GM23338 (cell line): Measurements from ENCODE around the gene UNC93A. TPM values are rescaled to one million over a fixed set of nuclear protein-coding genes. Genes with fewer than 3 reads are reported as not detected.

Source experiments
- ATAC-seq: fragments of 200-7000 bp; cut with Tn5 transposase; 3 replicates; pipeline ENCODE4 v1.9.1; 2020
- DNase-seq: peaks from one replicate; pipeline ENCODE4 v3.0.0-alpha.2; 2015; ENCODE audit warnings: low spot score
- H2AFZ ChIP-seq: fragments of 200-600 bp; sonication (generic); 2 replicates; pipeline ENCODE4 v1.8.0; 2016; ENCODE audit warnings: antibody characterized with exemption, mild to moderate bottlenecking, moderate library complexity
- H3F3A ChIP-seq: fragments of 200-600 bp; sonication (generic); replicated peaks from 2 replicates; pipeline ENCODE4 v1.8.0; 2017; ENCODE audit warnings: antibody characterized with exemption, mixed run types, low read depth
- H3K27ac ChIP-seq: fragments of 200-600 bp; sonication (generic); 2 replicates; pipeline ENCODE4 v1.6.1; 2016; ENCODE audit warnings: low read depth
- H3K27me3 ChIP-seq: fragments of 200-600 bp; sonication (generic); 2 replicates; pipeline ENCODE4 v1.8.0; 2016; ENCODE audit warnings: mild to moderate bottlenecking, mixed run types, moderate library complexity; ENCODE audit not compliant: insufficient read depth
- H3K36me3 ChIP-seq: fragments of 200-600 bp; sonication (generic); 2 replicates; pipeline ENCODE4 v1.8.0; 2016; ENCODE audit warnings: mild to moderate bottlenecking; ENCODE audit not compliant: insufficient read depth
- H3K4me1 ChIP-seq: fragments of 200-600 bp; sonication (generic); 2 replicates; pipeline ENCODE4 v1.8.0; 2016; ENCODE audit warnings: mild to moderate bottlenecking, moderate library complexity; ENCODE audit not compliant: insufficient read depth
- H3K4me2 ChIP-seq: fragments of 200-600 bp; sonication (generic); 2 replicates; pipeline ENCODE4 v1.7.1; 2017; ENCODE audit warnings: mixed run types
- H3K4me3 ChIP-seq: fragments of 200-600 bp; sonication (generic); 2 replicates; pipeline ENCODE4 v1.6.1; 2016; ENCODE audit warnings: mixed run types
- H3K79me2 ChIP-seq: fragments of 200-600 bp; sonication (generic); replicated peaks from 2 replicates; pipeline ENCODE4 v1.8.0; 2017; ENCODE audit warnings: mild to moderate bottlenecking; ENCODE audit not compliant: insufficient read depth
- H3K9me2 ChIP-seq: fragments of 200-600 bp; sonication (generic); 2 replicates; pipeline ENCODE4 v1.8.0; 2017; ENCODE audit not compliant: insufficient read depth
- H4K20me1 ChIP-seq: fragments of 200-600 bp; sonication (generic); replicated peaks from 2 replicates; pipeline ENCODE4 v1.8.0; 2017; ENCODE audit warnings: mild to moderate bottlenecking; ENCODE audit not compliant: insufficient read depth
- H3K27ac Mint-ChIP-seq: 2 replicates; pipeline ENCODE4 v1.8.0; 2020; ENCODE audit warnings: inconsistent platforms, mild to moderate bottlenecking, moderate library complexity, mixed read lengths
- H3K27me3 Mint-ChIP-seq: 3 replicates; pipeline ENCODE4 v1.8.0; 2022; ENCODE audit warnings: low read depth, mild to moderate bottlenecking, moderate library complexity, mixed read lengths, inconsistent platforms; ENCODE audit not compliant: insufficient read depth, poor library complexity
- H3K36me3 Mint-ChIP-seq: 3 replicates; pipeline ENCODE4 v1.8.0; 2021; ENCODE audit warnings: low read depth, mild to moderate bottlenecking, inconsistent platforms, moderate library complexity, mixed read lengths
- H3K4me1 Mint-ChIP-seq: 3 replicates; pipeline ENCODE4 v1.8.0; 2020; ENCODE audit warnings: mild to moderate bottlenecking, inconsistent platforms, mixed read lengths
- H3K4me3 Mint-ChIP-seq: 3 replicates; pipeline ENCODE4 v1.8.0; 2021; ENCODE audit warnings: moderate library complexity, mild to moderate bottlenecking, inconsistent platforms, mixed read lengths
- H3K9me3 Mint-ChIP-seq: 3 replicates; pipeline ENCODE4 v1.8.0; 2020; ENCODE audit warnings: moderate library complexity, mild to moderate bottlenecking, inconsistent platforms, mixed read lengths
- CREB1 ChIP-seq: fragments of 250-450 bp; sonication (Bioruptor Pico); IDR thresholded peaks from 2 replicates; pipeline ENCODE4 v1.5.0; 2020; ENCODE audit warnings: low read depth, mild to moderate bottlenecking, moderate library complexity
- CTCF ChIP-seq, 2 experiments: fragments of 200-600 bp in 1 of 2; sonication (generic) in 1 of 2; conservative IDR thresholded peaks; 2 replicates each; pipeline versions ENCODE4 v1.5.1 to v1.6.1; 2016 to 2017; ENCODE audit warnings: antibody characterized with exemption in 2 of 2, low read depth in 2 of 2, mild to moderate bottlenecking in 2 of 2, moderate library complexity in 1 of 2
- EZH2 ChIP-seq: fragments of 200-600 bp; sonication (generic); IDR thresholded peaks from one replicate; pipeline ENCODE4 v1.8.0; 2017; ENCODE audit warnings: antibody characterized with exemption, mild to moderate bottlenecking, low read depth; ENCODE audit not compliant: unreplicated experiment
- EZH2phosphoT487 ChIP-seq: fragments of 200-600 bp; sonication (generic); IDR thresholded peaks from one replicate; pipeline ENCODE4 v1.8.1; 2018; ENCODE audit warnings: antibody characterized with exemption; ENCODE audit not compliant: unreplicated experiment
- POLR2AphosphoS5 ChIP-seq: IDR thresholded peaks from 2 replicates; pipeline ENCODE4 v1.6.1; 2016; ENCODE audit warnings: antibody characterized with exemption, low read depth
- STAT1 ChIP-seq: IDR thresholded peaks from one replicate; pipeline ENCODE4 v1.6.1; 2016; ENCODE audit warnings: antibody characterized with exemption; ENCODE audit not compliant: unreplicated experiment
- ZNF114 ChIP-seq: fragments of 250-450 bp; sonication (Bioruptor Pico); IDR thresholded peaks from 2 replicates; pipeline ENCODE4 v1.5.0; 2020; ENCODE audit warnings: mild to moderate bottlenecking, moderate library complexity
- polyA plus RNA-seq: library from polyadenylated mRNA; unstranded; fragments of >200 nt; fragmentation: Nextera tagmentation; extraction: Ambion mirVana; gene quantifications from 2 replicates; pipeline ENCODE4 v1.2.1, GENCODE V29; 2016
- total RNA-seq: library from RNA; depleted of rRNA; stranded (reverse); fragments of >200 nt; shearing (Covaris generic); gene quantifications from 2 replicates; pipeline ENCODE4 v1.2.3, GENCODE V29; 2014
- TF ChIP-seq, protein P1 (sequence below): IDR thresholded peaks from 2 replicates; pipeline ENCODE4 v1.6.1; 2016; ENCODE audit warnings: antibody characterized with exemption

The UNC93A gene
- total and polyA plus RNA-seq, 2 experiments from 2014 or later, result 0.18 to 0.28 TPM

DNA sequence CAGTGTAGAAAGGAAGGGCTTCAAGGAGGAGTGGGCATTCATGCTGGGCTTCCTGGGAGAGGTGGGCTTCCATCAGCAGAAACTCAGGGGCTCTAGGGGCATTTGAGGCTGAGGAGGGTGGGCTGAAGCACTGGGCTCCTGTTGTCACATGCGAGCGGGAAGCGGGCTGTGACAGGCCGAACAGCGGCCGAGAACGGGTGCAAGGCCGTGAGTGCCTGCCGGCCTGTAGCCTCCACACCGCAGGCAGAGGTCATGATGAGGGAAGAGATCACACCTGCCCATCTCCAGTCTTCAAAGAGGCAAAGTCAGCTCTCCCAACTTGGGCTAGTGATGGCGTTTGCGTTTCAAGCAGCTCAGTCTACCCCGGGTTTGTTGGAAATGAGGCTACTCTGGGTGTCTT lies 34.7 kb downstream of the UNC93A start (continued):
- no peak for TF ChIP-seq CTCF (conservative IDR thresholded peaks at IDR 0.05; ENCODE audit: low read depth in 2 of 2)

DNA sequence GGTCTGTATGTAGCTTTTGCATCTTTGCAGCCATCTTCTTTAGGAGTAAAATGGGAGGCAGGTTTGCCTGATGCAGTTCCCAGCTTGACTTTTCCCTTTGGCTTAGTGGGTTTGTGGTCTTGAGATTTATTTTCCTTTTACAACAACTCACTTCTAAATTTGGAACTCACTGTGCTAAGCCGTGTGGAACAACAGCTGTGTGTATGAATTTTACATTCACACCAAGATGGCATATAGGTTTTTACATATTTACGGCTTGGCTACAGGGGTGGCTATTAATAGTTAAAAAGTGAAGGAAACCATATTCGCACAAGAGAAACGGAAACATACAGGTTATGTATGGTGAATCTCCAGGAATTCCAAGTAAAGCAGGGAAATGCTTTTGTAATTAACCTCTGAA lies 36.3 kb downstream of the UNC93A start:
- Histone ChIP-seq H3F3A (no peaks in the 10 kb centered on the region), H3K4me1 (no peaks in the 10 kb centered on the region), H3K36me3 (no peaks in the 10 kb centered on the region), H3K79me2 (no peaks in the 10 kb centered on the region), H3K9me2 (no peaks in the 10 kb centered on the region), H3K27ac (no peak overlapping the region), H2AFZ (no peak overlapping the region), H3K4me3 (no peak overlapping the region), H3K27me3 (no peaks in the 10 kb centered on the region), H3K4me2 (no peak overlapping the region), H4K20me1 (no peaks in the 10 kb centered on the region)
- H3K27ac Mint-ChIP-seq, result no peak overlapping the region
- H3K4me3 Mint-ChIP-seq, result no peak overlapping the region
- H3K36me3 Mint-ChIP-seq, result no peaks in the 10 kb centered on the region
- H3K4me1 Mint-ChIP-seq, result no peaks in the 10 kb centered on the region; the same call in 2 of the 3 replicates
- peaks cover 7% of the 10 kb centered on the region for H3K27me3 Mint-ChIP-seq
- ATAC-seq (no peak), DNase-seq (no peak)
- no peaks in the 10 kb centered on the region for H3K9me3 Mint-ChIP-seq
- TF ChIP-seq, protein P1, sequence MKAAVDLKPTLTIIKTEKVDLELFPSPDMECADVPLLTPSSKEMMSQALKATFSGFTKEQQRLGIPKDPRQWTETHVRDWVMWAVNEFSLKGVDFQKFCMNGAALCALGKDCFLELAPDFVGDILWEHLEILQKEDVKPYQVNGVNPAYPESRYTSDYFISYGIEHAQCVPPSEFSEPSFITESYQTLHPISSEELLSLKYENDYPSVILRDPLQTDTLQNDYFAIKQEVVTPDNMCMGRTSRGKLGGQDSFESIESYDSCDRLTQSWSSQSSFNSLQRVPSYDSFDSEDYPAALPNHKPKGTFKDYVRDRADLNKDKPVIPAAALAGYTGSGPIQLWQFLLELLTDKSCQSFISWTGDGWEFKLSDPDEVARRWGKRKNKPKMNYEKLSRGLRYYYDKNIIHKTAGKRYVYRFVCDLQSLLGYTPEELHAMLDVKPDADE, result no peak
- TF ChIP-seq ZNF114 (no peak), POLR2AphosphoS5 (no peak), EZH2phosphoT487 (no peak)

GRCh38 chr6:167328086-167328485 lies 37.0 kb downstream of the UNC93A start:
- no peaks in the 10 kb centered on the region for H3K4me1 ChIP-seq
- no peaks in the 10 kb centered on the region for H3K36me3 Mint-ChIP-seq
- no peak for TF ChIP-seq STAT1
- no peak for TF ChIP-seq CTCF (conservative IDR thresholded peaks at IDR 0.05; ENCODE audit: low read depth in 2 of 2)
- TF ChIP-seq EZH2, result no peak
- TF ChIP-seq, protein P1, result no peak
- TF ChIP-seq CREB1, result no peak
- TF ChIP-seq ZNF114, result no peak

More at GRCh38 chr6:167328086-167328485, 37.0 kb downstream of the UNC93A start:
- Histone ChIP-seq H3K9me2 (no peaks in the 10 kb centered on the region), H3K4me3 (no peak overlapping the region), H3K4me2 (no peak overlapping the region), H2AFZ (no peak overlapping the region), H3K27me3 (no peaks in the 10 kb centered on the region), H3F3A (no peaks in the 10 kb centered on the region), H3K79me2 (no peaks in the 10 kb centered on the region), H4K20me1 (no peaks in the 10 kb centered on the region), H3K27ac (no peak overlapping the region), H3K36me3 (no peaks in the 10 kb centered on the region)
- no peak overlapping the region for H3K27ac Mint-ChIP-seq
- no peak for DNase-seq
- no peak overlapping the region for H3K4me3 Mint-ChIP-seq
- no peaks in the 10 kb centered on the region for H3K9me3 Mint-ChIP-seq
- H3K4me1 Mint-ChIP-seq, result no peaks in the 10 kb centered on the region; the same call in 2 of the 3 replicates
- ATAC-seq, result no peak
- peaks cover 7% of the 10 kb centered on the region for H3K27me3 Mint-ChIP-seq
